SK-N-SH (cell line): Measurements from ENCODE around the gene SLC8A1. TPM values are rescaled to one million over a fixed set of nuclear protein-coding genes. Genes with fewer than 3 reads are reported as not detected.

Experiments
- CTCF ChIA-PET: fragments of 300-600, 350-600 bp; formaldehyde crosslinking; extraction: SDS; loops from one replicate; lab custom pipeline; 2021; lab: Yijun Ruan, JAX
- POLR2A ChIA-PET: fragments of 350-600 bp; sonication (Branson Sonifier 250); formaldehyde crosslinking; extraction: SDS; loops from one replicate; lab custom pipeline; 2020; ENCODE audit warnings: antibody characterized with exemption, inconsistent platforms; lab: Yijun Ruan, JAX
- DNase-seq: peaks from one replicate; pipeline ENCODE4 v3.0.0; 2012
- H2AFZ ChIP-seq: fragments of 200-600 bp; sonication (generic); 2 replicates; pipeline ENCODE4 v1.8.1; 2016; ENCODE audit warnings: antibody characterized with exemption, mild to moderate bottlenecking, low read depth
- H3F3A ChIP-seq: fragments of 200-600 bp; sonication (generic); replicated peaks from 2 replicates; pipeline ENCODE3; 2016; ENCODE audit warnings: antibody characterized with exemption, mild to moderate bottlenecking; ENCODE audit not compliant: insufficient read depth
- H3K27ac ChIP-seq, 2 experiments: fragments of 200-500 bp in 1 of 2; fragments of 200-600 bp in 1 of 2; sonication (Bioruptor generic) in 1 of 2; sonication (generic), shearing (Covaris generic) in 1 of 2; 2 replicates each; pipeline versions ENCODE4 v1.5.1 to v1.6.1; 2014 to 2016; ENCODE audit warnings: low read depth in 2 of 2, inconsistent platforms in 1 of 2, low read length in 1 of 2, mild to moderate bottlenecking in 1 of 2, mixed read lengths in 1 of 2
- H3K27me3 ChIP-seq: fragments of 200-600 bp; sonication (generic), shearing (Covaris generic); 2 replicates; pipeline ENCODE4 v1.6.1; 2016; ENCODE audit warnings: mixed run types; ENCODE audit not compliant: insufficient read depth
- H3K36me3 ChIP-seq, 2 experiments: fragments of 200-500 bp in 1 of 2; fragments of 200-600 bp in 1 of 2; sonication (Bioruptor generic) in 1 of 2; sonication (generic) in 1 of 2; replicated peaks in 1 of 2; 2 replicates each; pipeline versions ENCODE3 to v1.5.1; 2014 to 2016; ENCODE audit warnings: low read length in 1 of 2, mild to moderate bottlenecking in 1 of 2; ENCODE audit not compliant: insufficient read depth in 2 of 2, control insufficient read depth in 1 of 2
- H3K4me1 ChIP-seq, 2 experiments: fragments of 200-500 bp in 1 of 2; fragments of 200-600 bp in 1 of 2; sonication (Bioruptor generic) in 1 of 2; sonication (generic), shearing (Covaris generic) in 1 of 2; 2 replicates each; pipeline versions ENCODE4 v1.5.1 to v1.6.1; 2014 to 2016; ENCODE audit warnings: low read depth in 1 of 2, low read length in 1 of 2, mixed run types in 1 of 2; ENCODE audit not compliant: insufficient read depth in 2 of 2, control insufficient read depth in 1 of 2
- H3K4me2 ChIP-seq: fragments of 200-600 bp; sonication (generic), shearing (Covaris generic); 2 replicates; pipeline ENCODE4 v1.6.1; 2017; ENCODE audit warnings: mixed run types
- H3K4me3 ChIP-seq, 2 experiments: fragments of 200-500 bp in 1 of 2; fragments of 200-600 bp in 1 of 2; sonication (Bioruptor generic) in 1 of 2; sonication (generic), shearing (Covaris generic) in 1 of 2; 2 replicates each; pipeline versions ENCODE4 v1.5.1 to v1.8.1; 2014 to 2016; ENCODE audit warnings: low read depth in 2 of 2, inconsistent platforms in 1 of 2, low read length in 1 of 2, mild to moderate bottlenecking in 1 of 2, mixed read lengths in 1 of 2, moderate library complexity in 1 of 2
- H3K79me2 ChIP-seq: fragments of 200-600 bp; sonication (generic); 2 replicates; pipeline ENCODE4 v1.8.1; 2017; ENCODE audit warnings: mild to moderate bottlenecking; ENCODE audit not compliant: insufficient read depth
- H3K9ac ChIP-seq: fragments of 200-600 bp; sonication (generic); 2 replicates; pipeline ENCODE4 v1.6.1; 2017; ENCODE audit warnings: mixed run types
- H3K9me2 ChIP-seq: fragments of 200-600 bp; sonication (generic); 2 replicates; pipeline ENCODE4 v1.6.1; 2017; ENCODE audit warnings: mixed run types
- H3K9me3 ChIP-seq: fragments of 200-600 bp; sonication (generic); 2 replicates; pipeline ENCODE4 v1.6.1; 2017; ENCODE audit warnings: mixed run types, mild to moderate bottlenecking, moderate library complexity
- H4K20me1 ChIP-seq: fragments of 200-600 bp; sonication (generic); 2 replicates; pipeline ENCODE4 v1.6.1; 2017; ENCODE audit warnings: mild to moderate bottlenecking, mixed run types; ENCODE audit not compliant: insufficient read depth
- ELF1 ChIP-seq: IDR thresholded peaks from 2 replicates; pipeline ENCODE4 v1.4.0; 2012
- GATA2 ChIP-seq: sonication (generic); formaldehyde crosslinking; IDR thresholded peaks from 2 replicates; pipeline ENCODE4 v1.5.0; 2020; ENCODE audit warnings: mild to moderate bottlenecking, missing genetic modification reagents
- MXI1 ChIP-seq: IDR thresholded peaks from 2 replicates; pipeline ENCODE4 v1.6.1; 2012; ENCODE audit warnings: mild to moderate bottlenecking, low read depth, low read length, improper control_type of control experiment
- NFIC ChIP-seq: IDR thresholded peaks from 2 replicates; pipeline ENCODE4 v1.4.0; 2012; ENCODE audit warnings: borderline replicate concordance
- PBX3 ChIP-seq: IDR thresholded peaks from 2 replicates; pipeline ENCODE4; 2012
- RAD21 ChIP-seq: IDR thresholded peaks from 2 replicates; pipeline ENCODE4 v1.6.1; 2012; ENCODE audit warnings: mild to moderate bottlenecking, low read length
- REST ChIP-seq: IDR thresholded peaks from 2 replicates; pipeline ENCODE4 v1.6.1; 2012; ENCODE audit warnings: mild to moderate bottlenecking, low read depth, low read length, moderate library complexity
- RFX5 ChIP-seq: IDR thresholded peaks from 2 replicates; pipeline ENCODE4 v1.6.1; 2012; ENCODE audit warnings: mild to moderate bottlenecking, improper control_type of control experiment, low read length
- SIN3A ChIP-seq: IDR thresholded peaks from 2 replicates; pipeline ENCODE4 v1.6.1; 2012; ENCODE audit warnings: low read depth, mild to moderate bottlenecking, low read length, moderate library complexity, borderline replicate concordance
- TCF12 ChIP-seq: IDR thresholded peaks from 2 replicates; pipeline ENCODE4 v1.4.0; 2012
- YY1 ChIP-seq: IDR thresholded peaks from 2 replicates; pipeline ENCODE4 v1.4.0; 2012; ENCODE audit warnings: low read depth, mild to moderate bottlenecking
- WGBS: methylation state at CpG from one replicate; pipeline ENCODE4 v1.1.6; 2017; ENCODE audit warnings: low lambda C conversion rate; 5-methylcytosine and 5-hydroxymethylcytosine counted together
- polyA plus RNA-seq, 3 experiments: library from polyadenylated mRNA; depleted of rRNA; stranded (reverse); fragments of >200 nt; gene quantifications; 2 replicates each; pipeline ENCODE4 v1.2.3, GENCODE V29; 2012

SLC8A1 gene
- polyA plus RNA-seq, 1 of the 3 experiments (the other 2 are of a cell fraction), result 3.2 TPM

GRCh38 chr2:40287773-40288172 is 164.1 kb downstream of the SLC8A1 start:
- no peaks in the 10 kb centered on the region for H4K20me1 ChIP-seq
- WGBS, result 93% methylated on average over 3 of the region's 3 CpGs
- no peak for DNase-seq
- H3K27ac ChIP-seq, result no peak overlapping the region
- no peak overlapping the region for H3K9ac ChIP-seq
- H2AFZ ChIP-seq, result no peak overlapping the region
- no peak overlapping the region for H3K4me3 ChIP-seq
- H3K4me1 ChIP-seq, result peaks cover 0 to 17% of the 10 kb centered on the region in 2 experiments; a peak in 2 of 4 replicates
- H3K9me2 ChIP-seq, result no peaks in the 10 kb centered on the region
- POLR2A ChIA-PET, result no interaction called here
- TF ChIP-seq REST (no peak), NFIC (no peak), RFX5 (no peak)
- TF ChIP-seq, all 33 proteins: peak for 0
- Histone ChIP-seq H3K79me2 (no peaks in the 10 kb centered on the region), H3K4me2 (no peak overlapping the region), H3K9me3 (no peaks in the 10 kb centered on the region), H3K36me3 (no peaks in the 10 kb centered on the region), H3F3A (no peaks in the 10 kb centered on the region), H3K27me3 (no peaks in the 10 kb centered on the region)
- CTCF ChIA-PET, result interaction anchor here (0.8 kb wide), 1 partner anchor 374 kb away, joined by 3 read pairs; no protein-coding TSS in a partner anchor

GRCh38 chr2:40287195-40287594 is 164.7 kb downstream of the SLC8A1 start:
- H3K9me3 ChIP-seq, result no peaks in the 10 kb centered on the region
- H3K9me2 ChIP-seq, result no peaks in the 10 kb centered on the region
- H2AFZ ChIP-seq, result no peak overlapping the region
- no peak for TF ChIP-seq TCF12
- no peak for TF ChIP-seq GATA2 (CRISPR knock-in tag)
- no peak for TF ChIP-seq RFX5
- no peak for TF ChIP-seq RAD21
- TF ChIP-seq YY1, result no peak
- TF ChIP-seq ELF1, result no peak
- TF ChIP-seq PBX3, result no peak
- TF ChIP-seq REST, result no peak
- TF ChIP-seq SIN3A, result no peak
- TF ChIP-seq MXI1, result no peak
- no peaks in the 10 kb centered on the region for H4K20me1 ChIP-seq
- no peaks in the 10 kb centered on the region for H3K36me3 ChIP-seq
- no peaks in the 10 kb centered on the region for H3F3A ChIP-seq
- H3K4me1 ChIP-seq, result peaks cover 0 to 23% of the 10 kb centered on the region in 2 experiments; a peak in 2 of 4 replicates
- DNase-seq, result no peak
- POLR2A ChIA-PET, result no interaction called here
- H3K4me3 ChIP-seq, result no peak overlapping the region
- no peaks in the 10 kb centered on the region for H3K79me2 ChIP-seq
- CTCF ChIA-PET, result no interaction called here
- no peak overlapping the region for H3K27ac ChIP-seq
- 81% methylated on average over 2 of the region's 2 CpGs for WGBS
- H3K9ac ChIP-seq, result no peak overlapping the region
- H3K4me2 ChIP-seq, result no peak overlapping the region
- no peaks in the 10 kb centered on the region for H3K27me3 ChIP-seq
